GM21515 (cell line): Measurements from ENCODE around the gene EFHC2.

ENCODE experiments used
- ATAC-seq: cut with Tn5 transposase; IDR thresholded peaks from one replicate; pipeline ENCODE4 v1.9.1; 2021; ENCODE audit not compliant: unreplicated experiment

EFHC2 gene

GRCh38 chrX:44343412-44344141, at the start of gene EFHC2:
TSS of gene EFHC2 (minus strand) at chrX:44343672. CDS start at chrX:44343588, 84 bp downstream.
- ATAC-seq: no peak

- no peak for ATAC-seq
Measured at GRCh38 chrX:44392767-44393166, 49.3 kb upstream of the EFHC2 start.

DNA sequence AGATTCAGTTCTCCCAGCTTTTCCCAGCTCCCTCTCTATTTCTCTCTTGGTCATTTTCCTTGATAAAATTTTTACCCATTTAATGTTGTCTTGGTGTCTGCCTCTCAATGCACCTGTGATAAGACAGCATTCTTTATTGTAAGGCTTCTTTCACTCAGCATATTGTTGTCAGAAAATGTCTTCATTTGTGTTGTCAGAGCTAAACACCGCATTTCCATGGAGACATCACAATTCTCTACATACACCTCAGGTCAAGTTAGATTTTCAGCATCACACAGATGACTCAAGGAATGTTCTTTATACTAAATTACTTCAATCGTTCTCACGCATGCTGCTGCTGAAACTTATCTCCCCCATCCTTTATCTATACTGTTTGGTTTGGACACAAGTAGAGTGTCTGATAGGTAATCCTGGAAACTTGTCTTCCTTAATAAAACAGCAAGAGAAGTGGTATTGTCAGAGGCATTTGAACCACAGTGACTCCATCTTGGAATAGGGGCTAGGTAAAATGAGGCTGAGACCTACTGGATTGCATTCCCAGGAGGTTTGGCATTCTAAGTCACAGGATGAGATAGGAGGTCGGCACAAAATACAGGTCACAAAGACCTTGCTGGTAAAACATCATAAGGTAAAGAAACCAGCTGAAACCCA, 41.3 kb upstream of the EFHC2 start:
- ATAC-seq: no peak

DNA sequence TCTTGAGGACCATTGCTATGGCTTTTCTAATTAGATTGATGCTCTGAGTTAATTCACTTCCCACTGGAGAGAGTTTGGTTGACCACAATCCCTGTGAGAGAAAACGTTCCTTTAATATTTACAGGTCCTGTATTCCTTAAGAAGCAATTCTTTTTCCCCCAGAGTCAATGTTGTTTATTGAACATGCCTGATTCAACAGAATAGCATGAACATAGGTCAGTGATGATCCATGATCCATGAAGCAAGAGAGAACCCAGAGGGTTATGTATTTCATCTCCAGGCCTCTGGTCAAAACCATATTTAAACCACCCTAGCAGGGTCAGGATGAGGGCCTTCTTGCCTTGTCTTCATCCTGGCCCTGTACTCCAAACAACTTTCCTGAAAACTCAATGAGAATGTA, 39.4 kb upstream of the EFHC2 start:
- no peak for ATAC-seq

DNA sequence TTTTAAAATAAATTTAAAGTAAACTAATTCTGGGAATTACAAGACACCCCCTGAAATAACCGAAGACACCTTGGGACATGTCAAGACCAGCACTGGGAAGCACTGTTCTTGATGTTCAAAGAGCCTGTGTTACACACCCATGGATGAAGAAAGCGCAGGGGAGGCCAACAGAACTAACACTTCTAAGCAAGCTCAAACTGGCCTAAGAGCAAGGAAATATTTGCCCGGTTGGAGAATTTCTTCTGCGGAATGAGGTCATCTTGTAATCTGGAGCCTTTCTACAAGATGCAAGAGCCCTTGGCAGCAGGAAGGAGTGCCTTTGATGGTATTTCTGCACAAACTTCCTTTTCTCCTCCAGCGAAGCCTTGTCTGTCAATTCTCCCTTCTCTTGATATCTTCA, 9.3 kb upstream of the EFHC2 start:
- ATAC-seq: no peak

DNA sequence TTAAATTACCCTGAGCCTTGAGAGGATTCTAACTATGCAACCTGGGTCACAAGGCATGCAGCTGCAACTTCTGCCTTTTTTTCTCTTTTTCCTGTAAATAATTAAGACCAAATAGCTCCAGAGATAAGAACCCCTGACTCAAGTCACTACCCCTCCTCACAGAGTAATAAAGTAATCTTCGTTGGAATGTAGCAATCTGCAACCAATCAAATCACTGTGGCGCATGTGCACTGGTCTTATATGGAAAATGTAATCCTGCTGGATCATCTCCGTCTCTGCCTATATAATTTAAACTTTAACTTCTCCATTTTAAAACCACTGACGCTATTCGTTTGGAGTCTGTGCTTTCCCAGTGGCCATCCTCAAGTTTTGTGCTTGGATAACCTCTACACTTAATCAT, 6.1 kb upstream of the EFHC2 start:
- ATAC-seq: no peak

GRCh38 chrX:44344687-44345086, 1.2 kb upstream of the EFHC2 start:
- ATAC-seq: no peak

- ATAC-seq: no peak
Measured at GRCh38 chrX:44344194-44344593, 722 bp upstream of the EFHC2 start.

- ATAC-seq: no peak
Measured at GRCh38 chrX:44342866-44343265, 606 bp downstream of the EFHC2 start.

DNA sequence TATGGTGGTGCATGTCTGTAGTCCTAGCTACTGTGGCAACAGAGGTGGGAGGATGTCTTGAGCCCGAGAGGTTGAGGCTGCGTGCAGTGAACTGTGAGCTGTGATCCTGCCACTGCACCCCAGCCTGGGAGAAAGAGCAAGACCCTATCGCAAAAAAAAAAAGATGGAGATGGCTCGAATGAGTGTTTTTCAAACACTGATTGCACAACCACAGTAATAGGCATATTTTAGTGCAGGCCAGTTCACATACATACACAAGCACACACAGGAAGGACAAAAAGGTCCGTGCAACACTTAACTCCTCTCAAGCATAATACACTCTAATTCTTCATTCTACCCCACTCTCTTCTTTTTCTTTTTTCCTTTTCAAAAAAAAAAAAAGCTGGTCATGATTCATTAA, 5.1 kb downstream of the EFHC2 start:
- no peak for ATAC-seq

GRCh38 chrX:44332437-44332836, 11.0 kb downstream of the EFHC2 start:
- no peak for ATAC-seq

- no peak for ATAC-seq
Measured at GRCh38 chrX:44330227-44330626, 13.2 kb downstream of the EFHC2 start.

DNA sequence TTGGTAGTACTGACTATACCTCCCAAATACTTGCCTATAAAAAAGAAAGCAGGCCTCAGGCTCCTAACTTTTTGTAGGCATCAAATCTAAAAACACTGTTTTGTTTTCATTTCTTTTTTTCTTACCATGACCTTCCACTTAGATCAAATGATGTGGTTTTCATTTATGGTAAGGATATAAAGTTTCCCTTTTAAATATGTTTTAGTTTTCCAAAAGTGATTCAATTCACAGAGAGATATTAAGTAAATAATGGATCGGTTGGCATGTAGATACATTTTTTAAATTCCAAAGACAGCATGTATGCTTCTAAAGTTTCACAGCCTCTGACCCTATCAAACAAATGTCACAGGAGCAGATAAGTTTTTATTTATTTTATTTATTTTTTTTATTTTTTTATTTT, 23.9 kb downstream of the EFHC2 start:
- no peak for ATAC-seq

GRCh38 chrX:44317181-44317580, 26.3 kb downstream of the EFHC2 start:
- ATAC-seq: no peak

- ATAC-seq: no peak
Measured at GRCh38 chrX:44314808-44315207, 28.7 kb downstream of the EFHC2 start.

DNA sequence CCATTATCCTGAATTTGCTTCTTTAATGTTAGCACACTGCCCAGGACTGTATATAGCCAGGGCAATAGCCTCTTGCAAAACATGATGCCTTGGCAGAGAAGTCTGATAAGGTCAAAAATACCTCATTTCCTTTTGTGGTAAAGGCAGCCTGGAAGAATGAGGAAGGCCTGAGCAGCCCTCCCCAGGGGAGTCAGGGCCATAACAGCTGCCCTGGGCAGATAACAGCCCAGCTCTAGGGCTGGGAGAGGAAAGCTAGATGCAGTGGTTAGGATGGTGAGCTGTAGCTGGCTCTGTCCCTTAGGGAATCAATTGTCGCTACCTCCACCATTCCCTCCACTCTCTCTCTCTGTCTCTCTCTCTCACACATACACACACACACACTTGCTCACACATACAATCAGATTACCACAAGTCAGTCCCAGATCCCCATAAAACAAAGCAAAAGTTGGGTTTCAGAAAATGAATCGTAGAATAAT, 29.2 kb downstream of the EFHC2 start:
- no peak for ATAC-seq

- no peak for ATAC-seq
Measured at GRCh38 chrX:44312421-44312820, 31.1 kb downstream of the EFHC2 start.

DNA sequence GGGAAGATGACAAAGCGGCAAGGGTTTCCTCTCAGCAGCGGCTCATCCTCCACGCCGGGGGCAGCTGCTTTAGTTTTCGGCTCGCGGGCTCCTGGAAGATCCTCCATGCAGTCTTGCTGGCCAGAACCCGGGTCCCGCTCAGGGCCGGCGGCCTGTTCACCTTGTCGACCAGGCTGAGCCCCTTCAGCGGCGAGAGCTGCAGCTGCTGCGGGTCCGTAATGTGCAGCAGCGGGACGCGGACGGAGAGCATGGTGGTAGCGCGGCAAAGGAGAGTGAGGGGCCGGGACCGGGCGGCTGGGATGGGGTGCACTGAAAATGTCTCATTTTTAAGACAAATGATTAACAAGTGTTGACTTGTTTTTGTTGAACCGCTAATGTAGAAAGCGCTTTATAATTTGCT, 33.2 kb downstream of the EFHC2 start:
- ATAC-seq: no peak

GRCh38 chrX:44308869-44309268, 34.6 kb downstream of the EFHC2 start:
- ATAC-seq: no peak

GRCh38 chrX:44306356-44306755, 37.1 kb downstream of the EFHC2 start:
- ATAC-seq: no peak

DNA sequence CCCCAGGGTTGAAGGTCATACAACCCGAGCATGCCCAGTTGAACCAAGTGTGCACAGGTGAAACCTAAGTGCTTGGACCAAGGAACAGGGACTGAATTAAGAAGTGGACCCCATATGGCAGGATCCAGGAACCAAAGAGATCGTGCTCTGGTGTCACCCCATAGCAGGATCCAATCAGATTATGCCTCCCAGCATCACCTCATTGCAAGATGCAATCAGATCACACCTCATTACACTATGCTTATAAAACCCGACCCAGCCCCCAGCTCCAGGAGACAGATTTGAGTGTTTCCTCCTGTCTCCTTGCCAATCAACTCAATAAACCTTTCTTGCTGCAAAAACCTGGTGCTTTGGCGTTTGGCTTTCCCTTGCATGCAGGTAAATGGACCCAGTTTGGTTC, 37.6 kb downstream of the EFHC2 start:
- ATAC-seq: no peak

DNA sequence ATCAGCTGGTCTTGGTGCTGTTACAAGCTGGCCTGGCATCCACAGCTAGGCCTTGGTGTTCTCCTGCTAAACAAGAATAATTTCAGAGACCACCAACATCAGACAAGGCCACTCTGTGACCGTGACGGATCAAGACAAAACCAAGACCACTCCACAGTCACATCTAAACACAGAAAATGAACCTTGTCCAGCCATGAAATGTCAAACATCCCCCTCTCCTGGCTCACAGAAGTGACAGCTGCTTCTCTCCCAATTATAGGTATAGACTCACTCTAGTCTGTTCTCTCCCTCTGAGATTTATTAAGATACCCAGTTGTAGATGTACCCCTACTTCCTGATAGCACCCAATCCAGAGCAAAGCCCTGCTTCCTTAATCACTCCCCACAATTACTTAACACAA, 40.4 kb downstream of the EFHC2 start:
- ATAC-seq: no peak

DNA sequence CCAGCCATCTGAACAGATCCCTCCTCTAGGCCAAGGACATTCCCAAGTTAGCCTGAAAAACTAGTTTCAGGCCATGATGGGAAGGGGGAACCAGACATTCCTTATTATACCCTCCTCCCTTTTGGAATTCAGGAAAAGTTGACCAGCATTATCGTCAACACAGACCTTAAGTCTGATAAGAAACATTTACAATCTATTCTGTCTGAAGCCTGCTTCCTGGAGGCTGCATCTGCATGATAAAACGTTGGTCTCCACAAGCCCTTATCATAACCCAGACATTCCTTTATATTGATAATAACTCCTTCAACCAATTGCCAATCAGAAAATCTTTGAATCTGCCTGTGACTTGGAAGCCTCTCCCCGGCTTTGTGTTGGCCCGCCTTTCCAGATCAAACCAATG, 44.3 kb downstream of the EFHC2 start:
- no peak for ATAC-seq
